Measurements from ENCODE around the gene PRRT3.
A peak's percentile ranks its signal among the peaks of the same experiment; 100 is the strongest.
"Not testable (repeated sequence)": the region's sequence is repeated elsewhere in the genome, so short reads cannot be mapped to it uniquely, and the experiment has no call there.

The PRRT3 gene

GRCh38 chr3:9917820-9918219 lies 34.4 kb downstream of the PRRT3 start:
- DNase-seq: no peak

- peak; percentile 89 for DNase-seq
Measured at GRCh38 chr3:9916734-9917680, 35.2 kb downstream of the PRRT3 start, which contains the start of gene IL17RC. TSS of gene IL17RC (plus strand) at chr3:9917098. CDS start at chr3:9917316, 218 bp downstream.

GRCh38 chr3:9916346-9916733 lies 35.9 kb downstream of the PRRT3 start:
- peak; percentile 62 for DNase-seq

DNA sequence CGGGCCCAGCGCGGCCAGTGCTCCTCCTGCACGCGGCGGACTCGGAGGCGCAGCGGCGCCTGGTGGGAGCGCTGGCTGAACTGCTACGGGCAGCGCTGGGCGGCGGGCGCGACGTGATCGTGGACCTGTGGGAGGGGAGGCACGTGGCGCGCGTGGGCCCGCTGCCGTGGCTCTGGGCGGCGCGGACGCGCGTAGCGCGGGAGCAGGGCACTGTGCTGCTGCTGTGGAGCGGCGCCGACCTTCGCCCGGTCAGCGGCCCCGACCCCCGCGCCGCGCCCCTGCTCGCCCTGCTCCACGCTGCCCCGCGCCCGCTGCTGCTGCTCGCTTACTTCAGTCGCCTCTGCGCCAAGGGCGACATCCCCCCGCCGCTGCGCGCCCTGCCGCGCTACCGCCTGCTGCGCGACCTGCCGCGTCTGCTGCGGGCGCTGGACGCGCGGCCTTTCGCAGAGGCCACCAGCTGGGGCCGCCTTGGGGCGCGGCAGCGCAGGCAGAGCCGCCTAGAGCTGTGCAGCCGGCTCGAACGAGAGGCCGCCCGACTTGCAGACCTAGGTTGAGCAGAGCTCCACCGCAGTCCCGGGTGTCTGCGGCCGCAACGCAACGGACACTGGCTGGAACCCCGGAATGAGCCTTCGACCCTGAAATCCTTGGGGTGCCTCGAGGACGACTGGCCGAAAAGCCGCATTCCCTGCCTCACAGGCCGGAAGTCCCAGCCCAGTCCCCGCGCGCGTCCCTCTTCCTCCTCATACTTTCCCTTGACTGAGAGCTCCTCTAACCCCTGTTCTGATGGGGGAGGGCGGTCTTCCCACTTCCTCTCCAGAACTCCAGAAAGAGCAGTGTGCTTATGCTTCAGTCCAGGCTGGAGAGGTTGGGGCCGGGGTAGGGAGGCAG lies 36.7 kb downstream of the PRRT3 start:
- peak; percentile 67 for DNase-seq

DNA sequence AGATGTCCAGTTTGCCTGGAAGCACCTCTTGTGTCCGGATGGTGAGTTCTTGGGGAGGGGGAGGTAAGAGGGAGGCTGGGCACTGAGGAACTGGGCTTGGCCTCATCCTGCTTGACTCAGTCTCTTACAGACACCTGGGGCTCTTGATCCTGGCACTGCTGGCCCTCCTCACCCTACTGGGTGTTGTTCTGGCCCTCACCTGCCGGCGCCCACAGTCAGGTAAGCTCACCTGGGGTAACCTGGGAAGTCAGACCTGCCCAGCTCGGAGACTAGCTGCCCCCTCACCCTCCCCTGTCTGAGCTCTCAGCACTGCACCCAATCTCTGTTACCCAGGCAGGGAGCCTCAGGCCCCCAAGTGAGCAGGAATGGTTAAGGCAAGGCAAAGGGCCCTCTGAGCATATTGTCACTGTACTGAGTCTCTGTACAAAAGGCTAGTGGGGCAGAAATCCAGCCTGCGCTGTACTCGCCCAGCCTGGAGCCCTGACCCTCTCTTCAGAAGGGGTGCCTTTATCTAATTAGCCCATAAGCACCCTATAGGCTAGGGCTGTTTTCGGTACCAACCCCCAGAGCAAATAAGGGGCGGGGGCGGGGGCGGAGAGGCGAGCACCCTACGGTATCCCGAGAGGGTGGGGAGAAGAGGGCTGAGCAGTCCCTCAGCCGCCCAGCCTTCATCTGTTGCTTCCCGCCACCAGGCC lies 37.5 kb downstream of the PRRT3 start:
- DNase-seq: peak; percentile 12

GRCh38 chr3:9914011-9914410 lies 38.2 kb downstream of the PRRT3 start:
- no peak for DNase-seq

DNA sequence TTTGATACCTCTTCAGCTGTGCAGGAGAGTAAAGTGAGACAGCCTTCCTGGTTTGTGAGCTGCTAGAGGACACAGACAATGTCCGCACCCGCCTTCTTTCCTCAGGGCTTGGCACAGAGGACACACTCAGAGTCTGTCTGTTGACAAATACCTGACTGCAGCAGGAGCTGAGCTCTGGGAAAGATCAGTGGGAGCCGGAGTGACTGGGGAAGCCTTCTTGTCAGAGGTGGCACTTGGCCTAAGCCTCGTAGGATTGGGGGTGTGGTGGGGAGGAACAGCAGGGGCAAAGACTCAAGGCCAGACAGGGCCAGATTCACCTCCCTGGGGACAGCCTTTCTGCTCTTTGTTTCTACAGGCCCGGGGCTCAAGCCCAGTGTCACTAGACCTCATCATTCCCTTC lies 38.6 kb downstream of the PRRT3 start:
- DNase-seq: no peak

DNA sequence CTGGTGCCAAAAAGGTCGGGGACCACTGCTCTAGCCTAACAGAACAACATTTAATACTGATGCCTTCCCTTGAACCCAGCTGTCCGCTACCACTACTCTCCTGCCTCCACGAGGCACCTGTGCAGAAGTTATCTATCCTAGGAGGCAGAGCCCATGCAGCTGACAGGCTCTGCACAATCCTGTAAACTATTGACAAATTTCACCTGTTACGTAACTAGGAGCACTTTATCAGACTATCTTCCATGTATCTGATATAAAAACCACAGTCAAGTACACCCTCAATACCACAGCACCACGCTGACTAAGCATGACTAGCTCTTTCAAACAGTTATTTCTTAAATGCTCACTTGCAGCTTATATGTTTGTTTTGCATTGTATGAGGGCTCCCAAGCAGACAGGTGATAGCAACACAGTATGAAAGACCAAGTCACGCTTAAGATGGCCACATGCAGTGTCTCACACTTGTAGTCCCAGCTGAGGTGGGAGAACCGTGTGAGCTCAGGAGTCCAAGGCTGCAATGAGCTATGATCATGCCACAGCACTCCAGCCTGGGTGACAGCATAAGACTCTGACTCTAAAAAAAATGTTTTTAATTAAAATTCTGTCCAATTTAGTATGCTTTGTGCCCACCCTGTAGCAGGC lies 39.8 kb downstream of the PRRT3 start:
- DNase-seq: peak; percentile 68

DNA sequence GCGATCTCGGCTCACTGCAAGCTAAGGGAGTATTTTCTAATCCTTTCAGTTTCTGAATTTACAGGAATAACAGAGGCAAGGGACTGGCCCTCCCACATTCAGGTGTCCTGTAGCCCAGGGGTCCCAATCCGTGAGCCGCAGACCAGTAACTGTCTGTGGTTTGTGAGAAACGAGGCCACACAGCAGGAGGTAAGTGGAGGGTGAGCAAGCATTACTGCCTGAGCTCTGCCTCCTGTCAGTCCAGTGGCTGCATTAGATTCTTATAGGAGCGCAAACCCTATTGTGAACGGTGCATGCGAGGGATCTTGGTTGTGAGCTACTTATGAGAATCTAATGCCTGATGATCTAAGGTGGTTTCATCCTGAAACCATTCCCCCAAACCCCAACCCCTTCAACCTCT lies 40.3 kb downstream of the PRRT3 start:
- no peak for DNase-seq

DNA sequence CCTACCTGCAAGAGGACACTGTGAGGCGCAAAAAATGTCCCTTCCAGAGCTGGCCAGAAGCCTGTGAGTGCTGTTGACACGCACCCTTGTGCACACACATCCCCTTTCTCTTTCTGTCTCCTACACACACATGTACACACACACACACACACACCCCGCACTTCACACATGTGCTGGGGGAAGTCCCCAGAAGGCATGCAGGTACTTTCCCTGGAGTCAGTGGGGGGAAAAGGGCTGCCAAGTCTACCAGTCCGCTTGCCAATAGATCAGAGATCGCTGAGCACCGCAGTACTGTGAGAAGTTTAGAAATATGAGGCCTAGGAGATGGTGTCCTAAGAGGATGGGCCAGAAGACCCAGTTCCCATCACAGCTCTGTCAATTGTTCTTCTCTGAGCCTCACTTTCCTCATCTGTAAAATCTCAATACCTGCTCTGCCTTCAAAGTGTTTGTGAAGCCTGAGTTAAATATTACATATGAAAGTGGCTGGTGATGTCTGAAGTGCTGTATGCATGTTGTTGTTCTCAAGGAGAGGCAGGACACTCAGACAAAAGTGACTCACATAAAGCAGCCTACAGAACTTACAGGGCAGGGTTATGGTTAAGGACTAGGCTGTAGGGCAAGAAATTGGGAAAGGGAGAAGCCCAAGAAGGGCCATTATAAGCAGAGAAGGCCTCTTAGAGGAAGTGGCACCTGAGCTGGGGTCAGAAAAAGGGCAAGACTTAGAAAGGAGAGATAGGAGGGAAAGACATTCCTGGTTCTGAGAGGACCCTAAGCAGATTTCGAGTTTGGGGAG lies 42.8 kb downstream of the PRRT3 start:
- DNase-seq: no peak

- DNase-seq: no peak
Measured at GRCh38 chr3:9908286-9908685, 43.9 kb downstream of the PRRT3 start.

DNA sequence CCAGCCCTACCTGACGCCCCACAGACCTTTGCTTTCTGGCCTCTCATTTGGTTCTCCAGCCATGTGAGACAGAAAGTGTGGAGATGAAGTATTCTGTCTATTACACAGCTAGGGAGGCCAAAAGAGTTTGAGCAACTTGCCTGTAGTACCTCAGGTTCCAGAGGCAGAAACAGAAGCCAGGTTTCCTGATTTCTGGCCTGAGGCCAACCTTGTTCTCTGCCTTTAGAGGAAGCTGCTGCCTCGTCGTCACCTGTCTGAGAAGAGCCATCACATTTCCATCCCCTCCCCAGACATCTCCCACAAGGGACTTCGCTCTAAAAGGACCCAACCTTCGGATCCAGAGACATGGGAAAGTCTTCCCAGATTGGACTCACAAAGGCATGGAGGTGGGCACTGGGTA lies 45.7 kb downstream of the PRRT3 start:
- DNase-seq: no peak

GRCh38 chr3:9903904-9904303 lies 48.3 kb downstream of the PRRT3 start:
- no peak for DNase-seq

- DNase-seq: no peak
Measured at GRCh38 chr3:9903238-9903624, 49.0 kb downstream of the PRRT3 start.

- DNase-seq: no peak
Measured at GRCh38 chr3:9902372-9903237, 49.6 kb downstream of the PRRT3 start, which contains the start of gene IL17RE. TSS of gene IL17RE (plus strand) at chr3:9902848. CDS start at chr3:9902933, 85 bp downstream.

- DNase-seq: no peak
Measured at GRCh38 chr3:9901967-9902366, 50.2 kb downstream of the PRRT3 start.

DNA sequence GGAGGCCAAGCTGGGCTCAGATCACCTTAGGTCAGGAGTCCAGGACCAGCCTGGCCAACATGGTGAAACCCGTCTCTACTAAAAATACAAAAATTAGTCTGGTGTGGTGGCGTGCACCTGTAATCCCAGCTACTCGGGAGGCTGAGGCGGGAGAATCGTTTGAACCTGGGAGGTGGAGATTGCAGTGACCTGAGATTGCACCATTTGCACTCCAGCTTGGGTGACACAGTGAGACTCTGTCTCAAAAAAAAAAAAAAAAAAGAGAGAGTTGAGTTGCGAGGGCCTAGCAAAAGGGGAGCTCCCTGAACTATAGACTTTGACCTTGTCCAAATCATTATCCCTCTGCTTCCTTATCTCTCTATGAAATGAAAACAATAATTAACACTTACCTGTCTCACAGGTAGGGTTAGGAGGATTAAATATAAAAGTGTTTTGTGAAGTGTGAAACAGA lies 51.2 kb downstream of the PRRT3 start:
- DNase-seq: not testable (repeated sequence)

GRCh38 chr3:9899289-9899791 lies 52.9 kb downstream of the PRRT3 start:
- DNase-seq: no peak

DNA sequence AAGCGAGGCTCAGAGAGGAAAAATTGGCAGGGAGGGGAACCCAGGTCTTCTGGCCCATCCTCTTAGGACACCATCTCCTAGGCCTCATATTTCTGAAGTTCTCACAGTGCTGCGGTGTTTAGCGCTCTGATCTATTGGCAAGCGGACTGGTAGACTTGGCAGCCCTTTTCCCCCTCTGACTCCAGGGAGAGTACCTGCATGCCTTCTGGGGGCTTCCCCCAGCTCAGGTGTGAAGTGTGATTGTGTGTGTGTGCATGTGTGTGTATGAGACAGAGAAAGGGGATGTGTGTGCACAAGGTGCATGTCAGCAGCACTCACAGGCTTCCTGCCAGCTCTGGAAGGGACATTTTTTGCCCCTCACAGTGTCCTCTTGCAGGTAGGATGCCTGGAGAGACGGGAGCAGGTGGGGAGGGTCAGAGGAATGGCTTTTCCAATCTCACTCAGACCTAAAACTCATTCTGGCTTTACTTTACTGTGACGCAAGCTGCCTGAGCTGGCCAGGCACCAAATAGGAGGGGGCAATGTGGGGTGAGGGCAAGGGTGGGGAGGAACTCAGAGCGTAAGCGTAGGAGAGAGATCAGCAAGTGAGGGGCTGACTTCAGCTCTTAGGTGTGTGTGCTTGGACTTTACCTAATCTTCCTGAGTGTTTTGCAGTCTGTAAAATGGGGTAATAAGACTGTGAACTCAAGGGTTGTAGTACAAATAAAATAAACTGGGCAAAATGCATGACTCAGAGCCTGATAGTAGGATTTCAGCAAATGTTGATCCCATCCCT lies 53.6 kb downstream of the PRRT3 start:
- no peak for DNase-seq
